Neural cell (in vitro differentiated cells): ENCODE data around the gene PHF21B. TPM values are rescaled to one million over a fixed set of nuclear protein-coding genes. Genes with fewer than 3 reads are reported as not detected.

Experiments
- H2AFZ ChIP-seq: fragments of 200-600, 300-800 bp; sonication (generic), shearing (Covaris generic); 2 replicates; pipeline ENCODE4 v1.6.0; 2014; ENCODE audit warnings: low read depth, mild to moderate bottlenecking, antibody characterized with exemption, low read length, moderate library complexity
- H3F3A ChIP-seq: fragments of 200-600 bp; shearing (Covaris generic); 2 replicates; pipeline ENCODE4 v1.6.1; 2016; ENCODE audit warnings: mild to moderate bottlenecking, moderate library complexity, mixed read lengths, antibody characterized with exemption, low read length; ENCODE audit not compliant: insufficient read depth, poor library complexity, severe bottlenecking
- H3K27ac ChIP-seq: fragments of 200-600, 300-800 bp; sonication (generic), shearing (Covaris generic); 2 replicates; pipeline ENCODE4 v1.5.1; 2014; ENCODE audit warnings: mild to moderate bottlenecking, low read length, moderate library complexity
- H3K27me3 ChIP-seq: fragments of 300-800, 200-600 bp; sonication (generic), shearing (Covaris generic); 2 replicates; pipeline ENCODE4 v1.6.0; 2014; ENCODE audit warnings: mild to moderate bottlenecking, low read depth, low read length, moderate library complexity; ENCODE audit not compliant: insufficient read depth
- H3K36me3 ChIP-seq: fragments of 300-800, 200-600 bp; sonication (generic), shearing (Covaris generic); 2 replicates; pipeline ENCODE4 v1.5.1; 2014; ENCODE audit warnings: mild to moderate bottlenecking, antibody characterized with exemption, low read length, moderate library complexity; ENCODE audit not compliant: insufficient read depth
- H3K4me2 ChIP-seq: fragments of 300-800, 200-600 bp; sonication (generic), shearing (Covaris generic); 2 replicates; pipeline ENCODE4 v1.6.0; 2014; ENCODE audit warnings: mild to moderate bottlenecking, low read length
- H3K4me3 ChIP-seq: fragments of 300-800, 200-600 bp; sonication (generic), shearing (Covaris generic); 2 replicates; pipeline ENCODE4 v1.5.1; 2014; ENCODE audit warnings: mild to moderate bottlenecking, low read length, moderate library complexity
- H3K79me2 ChIP-seq: fragments of 200-600 bp; shearing (Covaris generic); replicated peaks from 2 replicates; pipeline ENCODE4 v1.6.0; 2014; ENCODE audit warnings: mild to moderate bottlenecking, low read length, moderate library complexity; ENCODE audit not compliant: insufficient read depth
- H3K9ac ChIP-seq: fragments of 300-800, 200-600 bp; sonication (generic), shearing (Covaris generic); 2 replicates; pipeline ENCODE4 v1.6.1; 2016; ENCODE audit warnings: mild to moderate bottlenecking, low read length, mixed read lengths
- H3K9me2 ChIP-seq: fragments of 200-600 bp; shearing (Covaris generic); 2 replicates; pipeline ENCODE4 v1.6.1; 2016; ENCODE audit warnings: mild to moderate bottlenecking, low read length, mixed read lengths; ENCODE audit not compliant: insufficient read depth
- H3K9me3 ChIP-seq: fragments of 200-600, 300-800 bp; sonication (generic), shearing (Covaris generic); 2 replicates; pipeline ENCODE4 v1.6.1; 2016; ENCODE audit warnings: mild to moderate bottlenecking, mixed run types, low read length, moderate library complexity, mixed read lengths
- H4K20me1 ChIP-seq: fragments of 200-600 bp; shearing (Covaris generic); 2 replicates; pipeline ENCODE4 v1.6.1; 2016; ENCODE audit warnings: mild to moderate bottlenecking, mixed run types; ENCODE audit not compliant: insufficient read depth
- EP300 ChIP-seq: fragments of 450-650 bp; conservative IDR thresholded peaks from 2 replicates; pipeline ENCODE4 v1.6.1; 2014; ENCODE audit warnings: antibody characterized with exemption, mild to moderate bottlenecking, moderate library complexity; ENCODE audit not compliant: poor library complexity, severe bottlenecking
- EZH2 ChIP-seq: fragments of 200-600, 300-800 bp; shearing (Covaris generic), sonication (generic); IDR thresholded peaks from 2 replicates; pipeline ENCODE4 v1.6.1; 2014; ENCODE audit warnings: antibody characterized with exemption, low read length, borderline replicate concordance, mild to moderate bottlenecking; ENCODE audit not compliant: insufficient read depth, poor library complexity, severe bottlenecking
- MXI1 ChIP-seq: fragments of 450-650 bp; conservative IDR thresholded peaks from 2 replicates; pipeline ENCODE4 v1.6.1; 2014; ENCODE audit warnings: antibody characterized with exemption, mild to moderate bottlenecking; ENCODE audit not compliant: poor library complexity, severe bottlenecking
- POLR2AphosphoS5 ChIP-seq: IDR thresholded peaks from 2 replicates; pipeline ENCODE4 v1.6.1; 2012
- RAD21 ChIP-seq: fragments of 450-650 bp; conservative IDR thresholded peaks from 2 replicates; pipeline ENCODE4 v1.6.1; 2014; ENCODE audit warnings: antibody characterized with exemption, mild to moderate bottlenecking, moderate library complexity
- REST ChIP-seq: IDR thresholded peaks from 2 replicates; pipeline ENCODE4 v1.6.1; 2012; ENCODE audit warnings: borderline replicate concordance
- SMC3 ChIP-seq: fragments of 450-650 bp; conservative IDR thresholded peaks from 2 replicates; pipeline ENCODE4 v1.6.1; 2014; ENCODE audit warnings: antibody characterized with exemption, mild to moderate bottlenecking, moderate library complexity; ENCODE audit not compliant: poor library complexity
- TAF1 ChIP-seq: IDR thresholded peaks from 2 replicates; pipeline ENCODE4 v1.6.1; 2012; ENCODE audit warnings: low read depth
- polyA plus RNA-seq: library from polyadenylated mRNA; depleted of rRNA; stranded (reverse); fragments of >200 nt; gene quantifications from 2 replicates; pipeline ENCODE4 v1.2.3, GENCODE V29; 2014
- TF ChIP-seq, protein P1 (sequence below): fragments of 450-650 bp; IDR thresholded peaks from 2 replicates; pipeline ENCODE4 v1.5.1; 2014; ENCODE audit warnings: antibody characterized with exemption, mild to moderate bottlenecking, moderate library complexity; ENCODE audit not compliant: poor library complexity, severe bottlenecking

PHF21B gene
- polyA plus RNA-seq, 1 donor from 2014 or later: 49.5 TPM

- no peak overlapping the region for H3K27ac ChIP-seq
- no peak overlapping the region for H3K9ac ChIP-seq
- no peak overlapping the region for H3K4me2 ChIP-seq
- no peaks in the 10 kb centered on the region for H3F3A ChIP-seq
- no peaks in the 10 kb centered on the region for H3K36me3 ChIP-seq
- no peaks in the 10 kb centered on the region for H3K9me3 ChIP-seq
- no peaks in the 10 kb centered on the region for H4K20me1 ChIP-seq
- peaks cover 13% of the 10 kb centered on the region for H3K79me2 ChIP-seq
- no peaks in the 10 kb centered on the region for H3K9me2 ChIP-seq
- H2AFZ ChIP-seq: no peak overlapping the region
- no peaks in the 10 kb centered on the region for H3K27me3 ChIP-seq
- no peak for TF ChIP-seq RAD21
- TF ChIP-seq MXI1: no peak
- no peak for TF ChIP-seq EZH2
- TF ChIP-seq TAF1: no peak
- no peak for TF ChIP-seq EP300
- no peak for TF ChIP-seq POLR2AphosphoS5
- no peak for TF ChIP-seq SMC3
- no peak for TF ChIP-seq REST
- TF ChIP-seq, protein P1, sequence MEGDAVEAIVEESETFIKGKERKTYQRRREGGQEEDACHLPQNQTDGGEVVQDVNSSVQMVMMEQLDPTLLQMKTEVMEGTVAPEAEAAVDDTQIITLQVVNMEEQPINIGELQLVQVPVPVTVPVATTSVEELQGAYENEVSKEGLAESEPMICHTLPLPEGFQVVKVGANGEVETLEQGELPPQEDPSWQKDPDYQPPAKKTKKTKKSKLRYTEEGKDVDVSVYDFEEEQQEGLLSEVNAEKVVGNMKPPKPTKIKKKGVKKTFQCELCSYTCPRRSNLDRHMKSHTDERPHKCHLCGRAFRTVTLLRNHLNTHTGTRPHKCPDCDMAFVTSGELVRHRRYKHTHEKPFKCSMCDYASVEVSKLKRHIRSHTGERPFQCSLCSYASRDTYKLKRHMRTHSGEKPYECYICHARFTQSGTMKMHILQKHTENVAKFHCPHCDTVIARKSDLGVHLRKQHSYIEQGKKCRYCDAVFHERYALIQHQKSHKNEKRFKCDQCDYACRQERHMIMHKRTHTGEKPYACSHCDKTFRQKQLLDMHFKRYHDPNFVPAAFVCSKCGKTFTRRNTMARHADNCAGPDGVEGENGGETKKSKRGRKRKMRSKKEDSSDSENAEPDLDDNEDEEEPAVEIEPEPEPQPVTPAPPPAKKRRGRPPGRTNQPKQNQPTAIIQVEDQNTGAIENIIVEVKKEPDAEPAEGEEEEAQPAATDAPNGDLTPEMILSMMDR: no peak
- H3K4me3 ChIP-seq: no peak overlapping the region
Observed at GRCh38 chr22:44965171-44965570, 44.6 kb downstream of the PHF21B start.

GRCh38 chr22:44964722-44965078, 45.1 kb downstream of the PHF21B start:
- H3K9ac ChIP-seq: no peak overlapping the region
- H3K36me3 ChIP-seq: no peaks in the 10 kb centered on the region
- H3K79me2 ChIP-seq: peaks cover 13% of the 10 kb centered on the region
- H3K9me3 ChIP-seq: no peaks in the 10 kb centered on the region
- no peak overlapping the region for H2AFZ ChIP-seq
- no peak overlapping the region for H3K27ac ChIP-seq
- no peaks in the 10 kb centered on the region for H3K27me3 ChIP-seq
- no peak overlapping the region for H3K4me2 ChIP-seq
- H4K20me1 ChIP-seq: no peaks in the 10 kb centered on the region
- H3F3A ChIP-seq: no peaks in the 10 kb centered on the region
- no peaks in the 10 kb centered on the region for H3K9me2 ChIP-seq
- H3K4me3 ChIP-seq: no peak overlapping the region
- TF ChIP-seq MXI1: no peak
- TF ChIP-seq, protein P1: no peak
- no peak for TF ChIP-seq REST
- no peak for TF ChIP-seq EP300
